K562 (cell line): Measurements from ENCODE around the gene EME1. TPM values are rescaled to one million over a fixed set of nuclear protein-coding genes. Genes with fewer than 3 reads are reported as not detected.
A peak's percentile ranks its signal among the peaks of the same experiment; 100 is the strongest.

Source experiments
- ATAC-seq: fragments of 200-7000 bp; cut with Tn5 transposase; 3 replicates; pipeline ENCODE4 v1.9.1; 2020; ENCODE audit warnings: moderate library complexity
- Bru-seq: library from RNA; stranded (reverse); fragments of 400-500 nt; gene quantifications from one replicate; lab custom pipeline; 2021; lab: Mats Ljungman, UMichigan
- BruChase-seq, 2 experiments: library from RNA; stranded (reverse); fragments of 400-500 nt; gene quantifications; one replicate each; lab custom pipeline; 2021; lab: Mats Ljungman, UMichigan
- BruUV-seq: library from RNA; stranded (reverse); fragments of 400-500 nt; replicated peaks from 2 replicates; lab custom pipeline; 2021; lab: Mats Ljungman, UMichigan
- CTCF ChIA-PET: fragments of 300-600 bp; formaldehyde crosslinking; extraction: SDS; loops from one replicate; lab custom pipeline; 2021; ENCODE audit warnings: low intra/inter-chr PET ratio; lab: Yijun Ruan, JAX
- POLR2A ChIA-PET: fragments of 300-600, 350-650 bp; sonication (Branson Sonifier 250); formaldehyde crosslinking; extraction: SDS; loops from one replicate; lab custom pipeline; 2021; ENCODE audit warnings: antibody characterized with exemption, inconsistent platforms; lab: Yijun Ruan, JAX
- DNase-seq, 4 experiments: peaks; one replicate each; pipeline versions ENCODE4 v3.0.0 to v3.0.0-alpha.2; 2011 to 2018; ENCODE audit warnings: low spot score in 3 of 4, mixed read lengths in 3 of 4; ENCODE audit errors: extremely low read depth in 1 of 4
- FAIRE-seq: peaks from 2 replicates; lab custom pipeline; 2011; peaks lifted over from hg19 to GRCh38; lab: Jason Lieb, UNC
- H2AFZ ChIP-seq: 2 replicates; pipeline ENCODE4 v1.6.0; 2011; ENCODE audit warnings: low read depth, low read length, control low read depth, inconsistent platforms
- H3K27ac ChIP-seq: fragments of 200-600 bp; 3 replicates; pipeline ENCODE4 v1.8.0; 2011; ENCODE audit warnings: low read depth, mild to moderate bottlenecking, control low read depth, inconsistent platforms, low read length, moderate library complexity, mixed read lengths; ENCODE audit errors: extremely low read depth
- H3K27me3 ChIP-seq, 2 experiments: fragments of 300-600 bp in 1 of 2; 2 replicates in 1 of 2; 3 replicates in 1 of 2; pipeline versions ENCODE4 v1.6.0 to v1.8.0; 2011; ENCODE audit warnings: inconsistent platforms in 2 of 2, low read length in 2 of 2, mild to moderate bottlenecking in 1 of 2, mixed read lengths in 1 of 2, moderate library complexity in 1 of 2; ENCODE audit not compliant: control insufficient read depth in 2 of 2, insufficient read depth in 2 of 2
- H3K36me3 ChIP-seq: fragments of 300-600 bp; 3 replicates; pipeline ENCODE4 v1.8.0; 2011; ENCODE audit warnings: mild to moderate bottlenecking, low read length, inconsistent platforms; ENCODE audit not compliant: control insufficient read depth, insufficient read depth
- H3K4me1 ChIP-seq, 2 experiments: fragments of 200-600 bp in 1 of 2; replicated peaks in 1 of 2; 2 replicates in 1 of 2; 3 replicates in 1 of 2; pipeline versions ENCODE4 v1.5.1 to v1.8.0; 2011; ENCODE audit warnings: inconsistent platforms in 2 of 2, low read length in 2 of 2, mild to moderate bottlenecking in 1 of 2, mixed read lengths in 1 of 2, moderate library complexity in 1 of 2; ENCODE audit not compliant: control insufficient read depth in 2 of 2, insufficient read depth in 2 of 2
- H3K4me2 ChIP-seq: 2 replicates; pipeline ENCODE4 v1.6.1; 2011; ENCODE audit warnings: low read length, control low read depth, inconsistent platforms, mixed read lengths; ENCODE audit not compliant: insufficient read depth
- H3K4me3 ChIP-seq: fragments of 200-600 bp; sonication (generic), shearing (Covaris generic); 2 replicates; pipeline ENCODE4 v1.5.1; 2016; ENCODE audit warnings: control low read depth, inconsistent platforms
- H3K79me2 ChIP-seq: fragments of 200-600 bp; 3 replicates; pipeline ENCODE4 v1.8.0; 2011; ENCODE audit warnings: low read length, inconsistent platforms; ENCODE audit not compliant: control insufficient read depth, insufficient read depth
- H3K9ac ChIP-seq, 2 experiments: 2 replicates each; pipeline versions ENCODE4 v1.6.0 to v1.6.1; 2011; ENCODE audit warnings: low read depth in 2 of 2, low read length in 2 of 2, control low read depth in 1 of 2, inconsistent platforms in 1 of 2, mild to moderate bottlenecking in 1 of 2, mixed read lengths in 1 of 2; ENCODE audit not compliant: insufficient read depth in 1 of 2
- H3K9me1 ChIP-seq: one replicate; pipeline ENCODE4 v1.6.0; 2011; ENCODE audit warnings: inconsistent platforms, mild to moderate bottlenecking, low read length, moderate library complexity; ENCODE audit not compliant: control insufficient read depth, insufficient read depth
- H3K9me3 ChIP-seq: replicated peaks from 2 replicates; pipeline ENCODE4 v1.5.1; 2011; ENCODE audit warnings: low read depth, low read length, inconsistent platforms; ENCODE audit not compliant: control insufficient read depth, insufficient read depth
- H4K20me1 ChIP-seq: replicated peaks from 2 replicates; pipeline ENCODE4 v1.6.1; 2011; ENCODE audit warnings: low read length, inconsistent platforms, mixed read lengths; ENCODE audit not compliant: control insufficient read depth, insufficient read depth
- ARHGAP35 ChIP-seq: fragments of 450-650 bp; IDR thresholded peaks from 2 replicates; pipeline ENCODE4 v1.6.1; 2018; ENCODE audit not compliant: partially characterized antibody
- CXXC5 ChIP-seq: fragments of 250-450 bp; sonication (Bioruptor Pico); IDR thresholded peaks from 2 replicates; pipeline ENCODE4 v1.8.0; 2022; ENCODE audit warnings: inconsistent platforms, mild to moderate bottlenecking, moderate library complexity
- FOXK2 ChIP-seq, 2 experiments: fragments of 450-650 bp; IDR thresholded peaks in 1 of 2; conservative IDR thresholded peaks in 1 of 2; 2 replicates each; pipeline ENCODE4 v1.6.1; 2016; ENCODE audit warnings: low read depth in 2 of 2, mild to moderate bottlenecking in 1 of 2
- HDAC3 ChIP-seq: fragments of 450-650 bp; IDR thresholded peaks from 2 replicates; pipeline ENCODE4 v1.6.1; 2018; ENCODE audit warnings: borderline replicate concordance, mild to moderate bottlenecking, moderate library complexity; ENCODE audit not compliant: partially characterized antibody
- IFI16 ChIP-seq: fragments of 250-450 bp; sonication (Bioruptor Pico); IDR thresholded peaks from 2 replicates; pipeline ENCODE4 v2.1.2; 2022; ENCODE audit warnings: mild to moderate bottlenecking, inconsistent platforms
- MAFG ChIP-seq: fragments of 450-650 bp; conservative IDR thresholded peaks from 2 replicates; pipeline ENCODE4 v1.6.1; 2016; ENCODE audit warnings: missing genetic modification characterization, missing compliant biosample characterization
- SRSF9 ChIP-seq: fragments of 200-400 bp; formaldehyde crosslinking; IDR thresholded peaks from 2 replicates; pipeline ENCODE4 v1.6.1; 2017; ENCODE audit warnings: low read depth, low read length, borderline replicate concordance
- TRIM28 ChIP-seq: fragments of 450-650 bp; IDR thresholded peaks from 2 replicates; pipeline ENCODE4 v1.6.1; 2017
- YBX1 ChIP-seq: fragments of 450-650 bp; IDR thresholded peaks from 2 replicates; pipeline ENCODE4 v1.7.1; 2016; ENCODE audit warnings: mild to moderate bottlenecking
- ZBTB7A ChIP-seq: IDR thresholded peaks from 2 replicates; pipeline ENCODE4 v1.6.1; 2011; ENCODE audit warnings: low read depth, mild to moderate bottlenecking, low read length, moderate library complexity, borderline replicate concordance; ENCODE audit not compliant: control insufficient read depth
- ZNF398 ChIP-seq: fragments of 250-450 bp; sonication (Bioruptor Pico); IDR thresholded peaks from 2 replicates; pipeline ENCODE4 v1.8.0; 2021; ENCODE audit warnings: moderate library complexity, mild to moderate bottlenecking, inconsistent platforms
- WGBS: fragments of 100-300 bp; shearing (Covaris generic); methylation state at CpG from one replicate; pipeline ENCODE4 v1.1.6; 2016; ENCODE audit warnings: low coverage, mixed read lengths; ENCODE audit not compliant: insufficient coverage; ENCODE audit errors: missing lambda C conversion rate; 5-methylcytosine and 5-hydroxymethylcytosine counted together
- in situ Hi-C: fragments of 300-500 bp; cut with MboI; formaldehyde crosslinking; loops from 4 replicates; pipeline ENCODE4 v1.15.0; 2018; ENCODE audit warnings: inconsistent platforms, mixed read lengths
- intact Hi-C: fragments of 100-400 bp; cut with micrococcal nuclease; formaldehyde crosslinking; loops from 2 replicates; pipeline ENCODE4 v1.14.2; 2022
- long read RNA-seq, 3 experiments: library from polyadenylated mRNA in 2 of 3; library from RNA in 1 of 3; unstranded in 2 of 3; stranded (forward) in 1 of 3; transcript quantifications; one replicate each; pipeline ENCODE4 v2.0.0, GENCODE V29; 2019 to 2022
- polyA minus RNA-seq, 3 experiments: library from RNA; depleted of rRNA, polyadenylated mRNA; stranded (reverse); fragments of >200 nt; gene quantifications; 2 replicates each; pipeline ENCODE4 v1.2.3, GENCODE V29; 2011
- polyA plus RNA-seq, 8 experiments: library from polyadenylated mRNA; depleted of rRNA in 4 of 8; stranded (reverse) in 5 of 8; unstranded in 3 of 8; fragments of >200 nt; fragmentation: Nextera tagmentation in 2 of 8; fragmentation: Illumina TruSeq in 1 of 8; extraction: Ambion mirVana in 2 of 8; extraction: Trizol in 1 of 8; gene quantifications; 2 replicates each; pipeline versions ENCODE4 v1.2.1 to v1.2.3, GENCODE V29; 2011 to 2014; ENCODE audit warnings: inconsistent platforms in 1 of 8, missing spikeins in 1 of 8
- total RNA-seq, 7 experiments: library from RNA; depleted of rRNA in 6 of 7; stranded (reverse); fragments of >200 nt in 6 of 7; fragmentation: Illumina TruSeq in 2 of 7; extraction: Trizol in 2 of 7; gene quantifications; 2 replicates each; pipeline versions ENCODE4 v1.2.1 to v1.2.3, GENCODE V29; 2011 to 2021; ENCODE audit warnings: low replicate concordance in 1 of 7
- TF ChIP-seq, protein P1 (sequence below), 2 experiments: fragments of 450-650 bp; conservative IDR thresholded peaks; 2 replicates each; pipeline ENCODE4 v1.6.1; 2017; ENCODE audit warnings: mild to moderate bottlenecking in 2 of 2, moderate library complexity in 2 of 2

Gene EME1
- 119 and 126 TPM in 2 replicates for total RNA-seq (2011; cell fraction: chromatin; rRNA removed; ENCODE audit: low replicate concordance)
- total RNA-seq (2011; cell fraction: nucleolus; rRNA removed) = 73.0 and 74.5 TPM in 2 replicates
- 64.3 and 82.1 TPM in 2 replicates for total RNA-seq (2011; cell fraction: nucleoplasm; rRNA removed)
- 18.8 and 28.0 TPM in 2 replicates for total RNA-seq (2014; rRNA removed)
- 17.6 and 21.4 TPM in 2 replicates for total RNA-seq (2014; rRNA removed; fragmentation: Illumina TruSeq; extraction: Trizol)
- total RNA-seq (2015; rRNA removed; fragmentation: Illumina TruSeq; extraction: Trizol) = 16.6 and 17.6 TPM in 2 replicates
- 16.8 and 20.1 TPM in 2 replicates for total RNA-seq (2021)
- 44.1 and 61.3 TPM in 2 replicates for polyA plus RNA-seq (2011; rRNA removed)
- polyA plus RNA-seq (2011; cell fraction: cytosol; rRNA removed) = 15.3 and 28.4 TPM in 2 replicates
- 254 and 409 TPM in 2 replicates for polyA plus RNA-seq (2011; cell fraction: nucleus; rRNA removed)
- polyA plus RNA-seq (2012) = 42.1 and 48.1 TPM in 2 replicates
- polyA plus RNA-seq (2014; fragmentation: Illumina TruSeq; extraction: Trizol) = 20.9 and 24.0 TPM in 2 replicates
- polyA plus RNA-seq (2014; fragmentation: Nextera tagmentation; extraction: Ambion mirVana) = 10 to 100 TPM; 14.6 to 27.4 TPM
- 28.7 TPM in 2 replicates for polyA plus RNA-seq (2014; rRNA removed)
- polyA minus RNA-seq (2011; rRNA and poly(A)+ RNA removed) = 24.1 and 34.7 TPM in 2 replicates
- polyA minus RNA-seq (2011; cell fraction: cytosol; rRNA and poly(A)+ RNA removed) = 7.2 and 9.6 TPM in 2 replicates
- 28.1 and 57.5 TPM in 2 replicates for polyA minus RNA-seq (2011; cell fraction: nucleus; rRNA and poly(A)+ RNA removed)
- Bru-seq, nascent RNA = percentile 69 among the genes with signal in this experiment
- BruChase-seq, experiment 1, labeled RNA remaining after a 2-hour chase = percentile 64 among the genes with signal in this experiment
- percentile 68 among the genes with signal in this experiment for BruChase-seq, experiment 2, labeled RNA remaining after a 6-hour chase
- long read RNA-seq, experiment 1, transcript EME1-201 (9 exons, 2,339 nt) = major isoform, 7 of 35 reads
- long read RNA-seq, experiment 1, partial matches to known transcripts = 11 of 35 reads
- long read RNA-seq, experiment 1, other reads (novel, unspliced or antisense) = 15 of 35 reads
- long read RNA-seq, experiment 2, partial matches to known transcripts = 4 of 8 reads
- long read RNA-seq, experiment 2, other reads (novel, unspliced or antisense) = 1 of 8 reads
- long read RNA-seq, experiment 3, partial matches to known transcripts = 1 of 17 reads
- long read RNA-seq, experiment 3, other reads (novel, unspliced or antisense) = 10 of 17 reads

- H4K20me1 ChIP-seq = no peaks in the 10 kb centered on the region
- no peaks in the 10 kb centered on the region; the same call in 1 of the 2 replicates for H3K9me3 ChIP-seq
- H2AFZ ChIP-seq = peak within 1 kb of the TSS; percentile 100
- DNase-seq (peak; percentile 90 to 94 (median 91)), ATAC-seq (peak; percentile 93), FAIRE-seq (peak; percentile 94)
- H3K4me3 ChIP-seq = peak within 1 kb of the TSS; percentile 77
- H3K27me3 ChIP-seq = no peaks in the 10 kb centered on the region
- POLR2A ChIA-PET = interaction anchor here (0.6 to 2.5 kb wide), 6 partner anchors 9 to 73 kb away, joined by 3 to 22 read pairs (median 4); partner anchors contain the start of gene LRRC59
- H3K4me1 ChIP-seq = peaks cover 5 to 8% of the 10 kb centered on the region in 2 experiments
- no peaks in the 10 kb centered on the region for H3K9me1 ChIP-seq
- CTCF ChIA-PET = no interaction called here
- H3K79me2 ChIP-seq = peaks cover 40% of the 10 kb centered on the region
- peak within 1 kb of the TSS; percentile 98 to 100 for H3K9ac ChIP-seq
- intact Hi-C loops (no loop called here), in situ Hi-C loops (no loop called here)
- H3K27ac ChIP-seq = peak within 1 kb of the TSS; percentile 99
- H3K36me3 ChIP-seq = peaks cover 57% of the 10 kb centered on the region
- H3K4me2 ChIP-seq = peak within 1 kb of the TSS; percentile 99
- BruUV-seq = TSS peak; percentile 71
- 0% methylated on average over 42 of the region's 42 CpGs for WGBS
- 0 out of 2 replicates have a peak, but pooled peaks have one; percentile 45 for TF ChIP-seq MAFG
- TF ChIP-seq TRIM28 = 0 out of 2 replicates have a peak, but pooled peaks have one; percentile 45
- no peak for TF ChIP-seq YBX1
- peak; percentile 92 to 95 for TF ChIP-seq FOXK2 (conservative IDR thresholded peaks at IDR 0.05 in 1 of 2, IDR thresholded peaks at IDR 0.05 in 1 of 2; ENCODE audit: low read depth in 2 of 2)
- peak; percentile 30 for TF ChIP-seq HDAC3
- TF ChIP-seq, protein P1, sequence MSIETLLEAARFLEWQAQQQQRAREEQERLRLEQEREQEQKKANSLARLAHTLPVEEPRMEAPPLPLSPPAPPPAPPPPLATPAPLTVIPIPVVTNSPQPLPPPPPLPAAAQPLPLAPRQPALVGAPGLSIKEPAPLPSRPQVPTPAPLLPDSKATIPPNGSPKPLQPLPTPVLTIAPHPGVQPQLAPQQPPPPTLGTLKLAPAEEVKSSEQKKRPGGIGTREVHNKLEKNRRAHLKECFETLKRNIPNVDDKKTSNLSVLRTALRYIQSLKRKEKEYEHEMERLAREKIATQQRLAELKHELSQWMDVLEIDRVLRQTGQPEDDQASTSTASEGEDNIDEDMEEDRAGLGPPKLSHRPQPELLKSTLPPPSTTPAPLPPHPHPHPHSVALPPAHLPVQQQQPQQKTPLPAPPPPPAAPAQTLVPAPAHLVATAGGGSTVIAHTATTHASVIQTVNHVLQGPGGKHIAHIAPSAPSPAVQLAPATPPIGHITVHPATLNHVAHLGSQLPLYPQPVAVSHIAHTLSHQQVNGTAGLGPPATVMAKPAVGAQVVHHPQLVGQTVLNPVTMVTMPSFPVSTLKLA (conservative IDR thresholded peaks at IDR 0.05) = peak; percentile 97 to 99
- TF ChIP-seq SRSF9 = no peak
- 0 out of 2 replicates have a peak, but pooled peaks have one; percentile 22 for TF ChIP-seq ZBTB7A
- TF ChIP-seq CXXC5 (CRISPR knock-in tag) = peak; percentile 89
- TF ChIP-seq ARHGAP35 = no peak
- TF ChIP-seq IFI16 = 0 out of 2 replicates have a peak, but pooled peaks have one; percentile 58
- no peak for TF ChIP-seq ZNF398
Observed at GRCh38 chr17:50372758-50373556, at the start of gene EME1, which contains the start of gene MRPL27. Gene EME1 (plus strand): TSS chr17:50373229. CDS start chr17:50375209, 1,980 bp downstream. Gene MRPL27 (minus strand): TSS chr17:50373184. CDS start chr17:50373170, 14 bp downstream.
